C4-2B (cell line): Measurements from ENCODE around the gene GSDMA.

ENCODE experiments used
- CTCF ChIP-seq: fragments of 450-650 bp; conservative IDR thresholded peaks from 2 replicates; pipeline ENCODE4 v1.5.1; 2017; ENCODE audit warnings: mild to moderate bottlenecking
- ZFX ChIP-seq: fragments of 450-650 bp; IDR thresholded peaks from 2 replicates; pipeline ENCODE4 v1.6.1; 2017

DNA sequence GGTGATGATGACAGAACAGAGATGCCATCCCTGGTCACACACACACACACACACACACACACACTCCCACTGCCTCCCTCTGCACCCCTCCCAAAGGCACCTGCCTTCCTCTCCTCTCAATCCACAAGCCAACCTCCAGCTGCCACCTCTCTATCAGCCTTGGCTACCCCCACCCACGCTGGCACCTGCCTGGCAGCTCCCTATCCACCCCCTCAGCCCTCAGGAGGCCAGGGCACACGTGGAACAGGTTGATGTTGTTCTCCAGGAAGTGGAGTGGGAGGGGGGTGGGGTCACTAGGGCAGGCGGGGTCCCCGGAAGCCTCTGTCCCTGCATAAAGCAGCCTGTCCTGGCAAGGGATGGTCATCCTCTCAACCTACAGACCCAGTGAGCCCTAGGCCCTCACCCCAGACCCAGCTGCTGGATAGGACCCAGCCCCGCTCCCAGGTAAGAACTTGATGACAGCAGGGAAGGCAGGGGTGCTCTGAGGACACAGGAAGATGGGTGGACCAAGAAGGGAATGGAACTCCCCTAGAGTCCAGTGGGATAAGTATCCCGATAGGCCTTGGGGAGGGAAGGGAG is at the start of gene GSDMA:
- TF ChIP-seq CTCF, result no peak
- TF ChIP-seq ZFX, result no peak
